Esophagus muscularis mucosa (tissue), 4 donors: ENCODE measurements around the gene CTIF. TPM values are rescaled to one million over a fixed set of nuclear protein-coding genes. Genes with fewer than 3 reads are reported as not detected.

ENCODE experiments used
- DNase-seq: peaks from one replicate; pipeline ENCODE4 v3.0.0-alpha.2; 2017; ENCODE audit errors: extremely low spot score
- H3K27ac ChIP-seq, 4 donors: fragments of 200-600 bp; sonication (generic); replicated peaks in 1 of 4; 1 replicate in 3 of 4; 2 replicates in 1 of 4; pipeline ENCODE4 v1.5.1; 2016 to 2019; ENCODE audit warnings: mild to moderate bottlenecking in 1 of 4
- H3K27me3 ChIP-seq, 4 donors: fragments of 200-600 bp; sonication (generic); one replicate each; pipeline versions ENCODE4 v1.5.1 to v1.6.0; 2016 to 2019
- H3K36me3 ChIP-seq, 4 donors: fragments of 200-600 bp; sonication (generic); one replicate each; pipeline ENCODE4 v1.5.1; 2016 to 2019
- H3K4me1 ChIP-seq, 4 donors: fragments of 200-600 bp; sonication (generic); one replicate each; pipeline ENCODE4 v1.5.1; 2016 to 2019
- H3K4me3 ChIP-seq, 4 donors: fragments of 200-600 bp; sonication (generic); 1 replicate in 2 of 4; 2 replicates in 2 of 4; pipeline ENCODE4 v1.5.1; 2016 to 2019; ENCODE audit warnings: mild to moderate bottlenecking in 4 of 4, moderate library complexity in 1 of 4
- H3K9me3 ChIP-seq, 4 donors: fragments of 200-600 bp; sonication (generic); 1 replicate in 3 of 4; 2 replicates in 1 of 4; pipeline ENCODE4 v1.5.1; 2016 to 2019
- CTCF ChIP-seq, 3 experiments: fragments of 200-600 bp in 2 of 3; fragments of 450-650 bp in 1 of 3; sonication (generic) in 2 of 3; IDR thresholded peaks; one replicate each; pipeline ENCODE4 v1.5.1; 2017 to 2019; ENCODE audit warnings: antibody characterized with exemption in 3 of 3, mild to moderate bottlenecking in 2 of 3, moderate library complexity in 1 of 3
- EP300 ChIP-seq: sonication (generic); formaldehyde crosslinking; IDR thresholded peaks from one replicate; pipeline ENCODE4 v1.6.1; 2017; ENCODE audit warnings: antibody characterized with exemption
- POLR2A ChIP-seq: fragments of 450-650 bp; IDR thresholded peaks from one replicate; pipeline ENCODE4 v1.6.1; 2017; ENCODE audit warnings: antibody characterized with exemption, moderate library complexity, mild to moderate bottlenecking, low read depth
- POLR2AphosphoS5 ChIP-seq, 2 donors: sonication (generic); formaldehyde crosslinking; IDR thresholded peaks; one replicate each; pipeline ENCODE4 v1.6.1; 2017; ENCODE audit warnings: antibody characterized with exemption in 2 of 2
- WGBS: methylation state at CpG from one replicate; pipeline ENCODE4 v1.1.5; 2018; 5-methylcytosine and 5-hydroxymethylcytosine counted together
- intact Hi-C: fragments of 100-400 bp; cut with DNase I; formaldehyde crosslinking; loops from one replicate; pipeline ENCODE4 v1.15.1; 2023
- total RNA-seq, 4 donors: library from RNA; depleted of rRNA; stranded (reverse); fragments of >200 nt; gene quantifications; one replicate each; pipeline versions ENCODE4 v1.1.0 to v1.2.1, GENCODE V29; 2016

Gene CTIF
- total RNA-seq, 4 donors from 2014 or later = 63.1 to 137 (median 87.7) TPM

GRCh38 chr18:48552130-48552529 lies 13.3 kb downstream of the CTIF start:
- TF ChIP-seq EP300 = no peak
- TF ChIP-seq POLR2AphosphoS5 (IDR thresholded peaks at IDR 0.05) = no peak
- Histone ChIP-seq H3K27ac (no peak overlapping the region), H3K4me1 (peaks cover 33 to 92% (median 61%) of the 10 kb centered on the region in 4 donors), H3K4me3 (no peak overlapping the region), H3K36me3 (peaks cover 0 to 5% (median 0%) of the 10 kb centered on the region in 4 donors), H3K27me3 (no peaks in the 10 kb centered on the region), H3K9me3 (no peaks in the 10 kb centered on the region)
- WGBS = 95% methylated on average over 3 of the region's 3 CpGs
- DNase-seq = no peak
- intact Hi-C loops = no loop called here

GRCh38 chr18:48553236-48553635 lies 14.4 kb downstream of the CTIF start:
- H3K36me3 ChIP-seq = peaks cover 0 to 5% (median 0%) of the 10 kb centered on the region in 4 donors
- no peaks in the 10 kb centered on the region for H3K9me3 ChIP-seq
- peak overlapping the region in 1 of 4 donors; percentile 14 for H3K27ac ChIP-seq
- peaks cover 22 to 92% (median 53%) of the 10 kb centered on the region in 4 donors for H3K4me1 ChIP-seq
- intact Hi-C loops = no loop called here
- WGBS = 82% methylated on average over 13 of the region's 13 CpGs
- DNase-seq = no peak
- H3K27me3 ChIP-seq = no peaks in the 10 kb centered on the region
- TF ChIP-seq POLR2AphosphoS5 (IDR thresholded peaks at IDR 0.05) (no peak), CTCF (IDR thresholded peaks at IDR 0.05) (no peak), EP300 (no peak), POLR2A (no peak)
- no peak overlapping the region for H3K4me3 ChIP-seq

GRCh38 chr18:48554610-48555400 lies 16.0 kb downstream of the CTIF start:
- Histone ChIP-seq H3K27ac (peak overlapping the region; percentile 3 to 55 (median 32)), H3K36me3 (peaks cover 0 to 5% (median 0%) of the 10 kb centered on the region in 4 donors), H3K4me1 (peaks cover 9 to 77% (median 38%) of the 10 kb centered on the region in 4 donors), H3K4me3 (no peak overlapping the region), H3K9me3 (peaks cover 0 to 7% (median 5%) of the 10 kb centered on the region in 4 donors), H3K27me3 (no peaks in the 10 kb centered on the region)
- intact Hi-C loops = no loop called here
- no peak for TF ChIP-seq POLR2AphosphoS5 (IDR thresholded peaks at IDR 0.05)
- no peak for TF ChIP-seq POLR2A
- no peak for TF ChIP-seq EP300
- no peak for TF ChIP-seq CTCF (IDR thresholded peaks at IDR 0.05)
- no peak for DNase-seq
- 91% methylated on average over 7 of the region's 7 CpGs for WGBS

- intact Hi-C loops = no loop called here
- Histone ChIP-seq H3K27me3 (no peaks in the 10 kb centered on the region), H3K4me1 (peaks cover 3 to 72% (median 38%) of the 10 kb centered on the region in 4 donors), H3K4me3 (no peak overlapping the region), H3K27ac (peak overlapping the region; percentile 3 to 55 (median 14)), H3K9me3 (peaks cover 0 to 8% (median 5%) of the 10 kb centered on the region in 4 donors), H3K36me3 (peaks cover 0 to 5% (median 0%) of the 10 kb centered on the region in 4 donors)
- TF ChIP-seq POLR2AphosphoS5 (IDR thresholded peaks at IDR 0.05) = no peak
- TF ChIP-seq CTCF (IDR thresholded peaks at IDR 0.05) = no peak
- no peak for TF ChIP-seq EP300
- no peak for TF ChIP-seq POLR2A
- DNase-seq = no peak
These were observed 16.7 kb downstream of the CTIF start for GRCh38 chr18:48555465-48555995.

- Histone ChIP-seq H3K36me3 (no peaks in the 10 kb centered on the region), H3K9me3 (peaks cover 0 to 8% (median 5%) of the 10 kb centered on the region in 4 donors), H3K4me1 (peaks cover 16 to 78% (median 58%) of the 10 kb centered on the region in 4 donors), H3K27ac (peak overlapping the region in 1 of 4 donors; percentile 25), H3K27me3 (no peaks in the 10 kb centered on the region), H3K4me3 (no peak overlapping the region)
- TF ChIP-seq CTCF (IDR thresholded peaks at IDR 0.05) = no peak
- no peak for TF ChIP-seq POLR2AphosphoS5 (IDR thresholded peaks at IDR 0.05)
- TF ChIP-seq POLR2A = no peak
- TF ChIP-seq EP300 = no peak
- DNase-seq = no peak
- 95% methylated on average over 2 of the region's 2 CpGs for WGBS
- intact Hi-C loops = no loop called here
These were observed 18.9 kb downstream of the CTIF start for GRCh38 chr18:48557640-48558174.
